Activated T-cell treated with anti-CD3 and anti-CD28 coated beads, Interleukin-2, amount 50 U/mL, for 48 hours (primary cell): ENCODE results near the gene STK32C.
"Not testable (repeated sequence)": the region's sequence is repeated elsewhere in the genome, so short reads cannot be mapped to it uniquely, and the experiment has no call there.

Experiments
- DNase-seq, 2 experiments: peaks; one replicate each; pipeline ENCODE4 v3.0.0-alpha.2; 2020

The STK32C gene

GRCh38 chr10:132163826-132164515 is 143.8 kb downstream of the STK32C start:
- DNase-seq = no peak

DNA sequence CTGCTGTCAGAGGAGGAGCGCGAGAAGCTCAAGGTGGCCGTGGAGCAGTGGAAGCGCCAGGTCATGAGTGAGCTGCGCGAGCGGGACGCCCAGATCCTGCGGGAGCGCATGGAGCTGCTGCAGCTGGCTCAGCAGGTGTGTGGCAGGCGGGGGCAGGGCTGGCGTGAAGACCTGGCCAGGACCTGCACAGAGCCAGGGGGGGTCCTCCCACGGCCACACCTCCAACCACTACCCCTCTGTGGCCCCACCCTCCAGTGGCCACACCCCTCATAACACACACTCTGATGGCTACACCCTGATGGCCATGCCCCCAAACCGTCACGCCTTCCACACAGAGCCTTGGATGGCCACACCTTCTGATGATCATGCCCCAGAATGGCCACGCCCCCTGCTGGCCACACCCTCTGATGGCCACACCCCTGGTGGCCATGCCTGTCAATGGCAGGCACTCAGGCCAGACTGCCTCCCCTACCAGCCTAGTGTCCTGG is 144.4 kb downstream of the STK32C start:
- DNase-seq = peak; percentile 82 to 83

DNA sequence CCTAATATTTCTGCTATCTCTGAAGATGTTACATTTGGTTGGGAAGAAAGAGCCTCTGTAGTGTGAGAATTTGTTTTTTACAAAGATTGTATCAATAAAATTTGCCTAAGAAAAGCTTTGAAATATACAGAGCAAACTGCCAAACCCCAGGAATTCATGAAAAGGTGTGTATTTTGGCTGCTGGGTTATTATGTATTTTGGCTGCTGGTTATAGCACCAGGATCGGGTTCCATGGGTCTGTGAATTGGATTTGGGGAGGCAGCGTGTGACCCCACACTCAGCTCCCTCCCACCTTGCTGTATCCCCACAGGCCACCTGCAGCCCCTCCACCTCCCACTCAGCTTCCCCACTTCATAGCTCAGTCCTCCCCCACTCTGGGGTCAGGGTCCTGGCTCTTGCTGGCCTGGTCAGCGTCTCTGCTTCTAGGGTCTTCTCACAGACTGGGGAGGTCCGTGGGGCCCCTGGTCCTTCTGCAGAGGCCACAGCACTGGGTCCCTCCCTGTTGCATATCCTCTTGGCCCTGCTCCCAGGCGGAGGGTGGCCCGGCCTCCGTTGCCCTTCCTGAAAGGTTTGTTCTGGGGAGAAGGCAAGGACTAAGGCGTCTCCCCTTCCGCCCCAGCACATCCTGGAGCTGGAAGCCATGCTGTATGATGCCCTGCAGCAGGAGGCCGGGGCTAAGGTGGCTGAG is 145.0 kb downstream of the STK32C start:
- no peak for DNase-seq

DNA sequence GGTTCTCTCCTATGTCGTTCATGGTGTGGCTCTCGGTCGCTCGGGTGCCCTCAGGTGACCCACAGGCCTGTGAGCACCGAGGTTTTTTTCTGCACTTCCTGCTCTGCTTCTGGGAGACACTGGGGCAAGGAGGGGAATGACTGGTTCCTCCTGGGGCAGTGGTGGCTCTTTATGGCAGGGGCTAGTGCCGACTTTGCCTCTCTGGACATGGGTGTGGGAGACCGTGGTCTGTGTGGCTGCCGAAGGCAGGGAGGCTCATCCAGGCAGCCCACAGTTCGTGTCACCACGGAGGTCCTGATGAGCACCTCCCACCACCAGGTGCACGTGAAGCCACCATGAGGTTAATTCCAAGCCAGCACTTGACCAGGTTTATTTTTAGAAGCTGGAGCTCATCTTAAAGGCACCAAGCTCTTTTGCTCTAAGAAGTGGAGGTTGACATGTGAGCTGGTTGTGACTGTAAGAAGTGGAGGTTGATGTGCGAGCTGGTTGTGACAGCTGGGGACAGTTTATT is 145.7 kb downstream of the STK32C start:
- DNase-seq = peak; percentile 55 to 57

DNA sequence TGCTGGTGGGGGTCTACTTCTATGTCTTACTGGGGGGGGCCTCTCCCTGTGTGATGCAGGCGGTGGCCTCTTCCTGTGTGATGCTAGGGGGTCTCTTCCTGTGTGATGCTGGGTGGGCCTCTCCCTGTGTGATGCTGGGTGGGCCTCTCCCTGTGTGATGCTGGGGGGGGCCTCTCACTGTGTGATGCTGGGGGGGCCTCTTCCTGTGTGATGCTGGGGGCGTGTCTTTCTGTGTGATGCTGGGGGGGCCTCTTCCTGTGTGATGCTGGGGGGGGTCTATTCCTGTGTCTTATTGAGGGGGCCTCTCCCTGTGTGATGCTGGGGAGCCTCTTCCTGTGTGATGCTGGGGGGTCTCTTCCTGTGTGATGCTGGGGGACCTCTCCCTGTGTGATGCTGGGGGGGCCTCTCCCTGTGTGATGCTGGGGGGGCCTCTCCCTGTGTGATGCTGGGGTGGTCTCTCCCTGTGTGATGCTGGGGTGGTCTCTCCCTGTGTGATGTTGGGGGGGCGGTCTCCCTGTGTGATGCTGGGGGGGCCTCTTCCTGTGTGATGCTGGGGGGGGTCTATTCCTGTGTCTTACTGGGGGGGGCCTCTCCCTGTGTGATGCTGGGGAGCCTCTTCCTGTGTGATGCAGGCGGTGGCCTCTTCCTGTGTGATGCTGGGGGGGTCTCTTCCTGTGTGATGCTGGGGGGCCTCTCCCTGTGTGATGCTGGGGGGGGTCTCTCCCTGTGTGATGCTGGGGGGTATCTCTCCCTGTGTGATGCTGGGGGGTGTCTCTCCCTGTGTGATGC is 146.7 kb downstream of the STK32C start:
- DNase-seq = not testable (repeated sequence)

DNA sequence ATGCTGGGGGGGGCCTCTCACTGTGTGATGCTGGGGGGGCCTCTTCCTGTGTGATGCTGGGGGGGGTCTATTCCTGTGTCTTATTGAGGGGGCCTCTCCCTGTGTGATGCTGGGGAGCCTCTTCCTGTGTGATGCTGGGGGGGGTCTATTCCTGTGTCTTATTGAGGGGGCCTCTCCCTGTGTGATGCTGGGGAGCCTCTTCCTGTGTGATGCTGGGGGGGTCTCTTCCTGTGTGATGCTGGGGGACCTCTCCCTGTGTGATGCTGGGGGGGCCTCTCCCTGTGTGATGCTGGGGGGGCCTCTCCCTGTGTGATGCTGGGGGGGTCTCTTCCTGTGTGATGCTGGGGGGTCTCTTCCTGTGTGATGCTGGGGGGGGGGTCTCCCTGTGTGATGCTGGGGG is 147.5 kb downstream of the STK32C start:
- DNase-seq = not testable (repeated sequence)

- peak; percentile 34 to 42 for DNase-seq
Measured at GRCh38 chr10:132159302-132160230, 148.2 kb downstream of the STK32C start.

GRCh38 chr10:132158823-132159222 is 148.9 kb downstream of the STK32C start:
- peak; percentile 25 to 33 for DNase-seq

GRCh38 chr10:132158122-132158741 is 149.5 kb downstream of the STK32C start:
- peak; percentile 59 to 64 for DNase-seq
